Urothelium cell line (cell line): ENCODE data around the gene CDC123.
A peak's percentile ranks its signal among the peaks of the same experiment; 100 is the strongest.
"Not testable (repeated sequence)": the region's sequence is repeated elsewhere in the genome, so short reads cannot be mapped to it uniquely, and the experiment has no call there.

Source experiments
- DNase-seq: peaks from one replicate; pipeline ENCODE4 v3.0.0; 2011; ENCODE audit warnings: low spot score, mixed read lengths
- FAIRE-seq: peaks from 2 replicates; lab custom pipeline; 2011; peaks lifted over from hg19 to GRCh38; lab: Jason Lieb, UNC

Gene CDC123

DNA sequence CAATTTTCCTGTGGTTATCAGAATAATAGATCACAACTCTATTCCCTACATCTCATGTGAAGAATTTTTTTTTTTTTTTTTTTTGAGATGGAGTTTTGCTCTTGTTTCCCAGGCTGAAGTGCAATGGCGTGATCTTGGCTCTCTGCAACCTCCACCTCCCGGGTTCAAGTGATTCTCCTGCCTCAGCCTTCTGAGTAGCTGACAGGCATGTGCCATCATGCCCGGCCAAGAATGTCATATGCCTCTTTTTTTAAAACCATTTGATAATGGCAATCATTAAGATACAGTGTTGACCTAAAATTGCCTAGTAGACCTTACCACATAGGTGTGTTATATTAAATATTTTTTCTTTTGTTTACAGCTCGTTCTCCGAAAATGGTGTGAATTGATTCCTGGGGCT, 38.7 kb downstream of the CDC123 start:
- not testable (repeated sequence) for FAIRE-seq, DNase-seq

- FAIRE-seq = no peak
- DNase-seq = no peak
Measured at GRCh38 chr10:12235116-12235694, 39.2 kb downstream of the CDC123 start.

DNA sequence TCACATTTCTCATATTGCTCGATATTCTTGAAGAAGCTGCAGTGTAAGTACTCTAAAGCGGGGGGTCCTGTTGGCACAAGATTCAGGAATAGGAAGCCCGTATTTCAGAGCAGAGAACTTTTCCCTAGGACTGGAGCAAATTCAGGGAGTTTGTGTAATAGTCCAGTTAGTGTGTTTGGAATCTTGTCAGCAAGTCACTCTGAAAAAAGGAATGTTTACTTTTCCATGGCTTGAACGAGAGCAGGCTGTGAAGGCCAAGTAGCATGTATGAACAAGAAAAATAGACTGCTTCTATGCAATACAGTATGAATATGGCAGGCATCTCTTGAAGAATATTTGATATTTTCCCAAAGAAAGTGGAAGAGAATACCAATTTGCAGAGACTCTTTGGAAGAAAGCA, 39.8 kb downstream of the CDC123 start:
- FAIRE-seq (no peak), DNase-seq (no peak)

- FAIRE-seq (no peak), DNase-seq (no peak)
Measured at GRCh38 chr10:12237265-12238220, 41.6 kb downstream of the CDC123 start.

DNA sequence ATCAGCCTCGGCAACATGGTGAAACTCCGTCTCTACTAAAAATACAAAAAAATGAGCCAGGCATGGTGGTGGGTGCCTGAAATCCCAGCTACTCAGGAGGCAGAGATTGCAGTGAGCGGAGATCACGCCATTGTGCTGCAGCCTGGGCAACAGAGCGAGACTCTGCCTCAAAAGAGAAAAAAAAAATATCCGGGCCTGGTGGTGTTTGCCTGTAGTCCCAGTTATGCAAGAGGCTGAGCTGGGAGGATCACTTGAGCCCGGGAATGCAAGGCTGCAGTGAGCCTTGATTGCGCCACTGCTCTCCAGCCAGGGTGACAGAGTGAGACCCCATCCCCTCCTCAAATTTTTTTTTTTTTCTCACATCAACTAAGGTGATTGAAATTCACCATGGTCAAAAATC, 42.8 kb downstream of the CDC123 start:
- no peak for FAIRE-seq
- DNase-seq = no peak

- FAIRE-seq = no peak
- DNase-seq = no peak
Measured at GRCh38 chr10:12241810-12242529, 46.0 kb downstream of the CDC123 start.

DNA sequence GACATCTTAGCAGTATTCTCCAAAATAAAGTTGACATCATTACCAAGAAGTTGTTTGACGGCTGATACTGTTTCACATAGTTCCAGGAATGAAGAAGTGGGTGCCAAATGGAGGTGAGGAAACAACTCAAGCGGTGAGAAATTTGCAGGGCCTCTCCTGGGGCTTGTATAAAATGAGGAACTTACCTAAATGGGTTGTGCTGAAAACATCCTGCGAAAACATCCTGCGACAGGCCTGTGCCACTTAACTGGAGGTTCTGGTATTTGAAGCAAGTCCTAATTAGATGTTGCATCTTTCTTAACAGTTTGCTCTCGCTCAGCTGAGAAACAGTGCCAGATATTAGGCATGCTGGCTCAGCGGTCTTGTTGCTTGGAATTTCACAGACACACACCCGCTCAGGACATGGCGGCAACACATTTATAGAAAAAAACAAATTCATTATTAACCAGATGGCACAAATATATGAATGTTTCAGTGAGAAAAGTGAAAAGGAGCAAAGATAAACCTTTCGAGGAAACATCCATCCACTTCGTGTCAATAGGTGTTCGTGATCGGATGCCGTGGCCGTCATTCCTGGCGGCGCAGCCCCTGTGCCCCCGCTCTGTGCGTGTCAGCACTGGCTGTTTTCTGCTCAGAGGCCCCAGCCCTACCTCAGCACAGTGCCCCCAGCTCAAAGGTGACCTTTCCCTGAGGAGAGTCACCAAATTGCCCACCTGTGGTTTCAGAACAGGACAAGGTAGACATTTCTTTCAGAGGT, 48.1 kb downstream of the CDC123 start:
- DNase-seq = no peak
- no peak for FAIRE-seq

- DNase-seq (no peak), FAIRE-seq (no peak)
Measured at GRCh38 chr10:12250181-12250580, 54.2 kb downstream of the CDC123 start.

GRCh38 chr10:12250702-12251101, 54.7 kb downstream of the CDC123 start:
- FAIRE-seq, DNase-seq: not testable (repeated sequence)

DNA sequence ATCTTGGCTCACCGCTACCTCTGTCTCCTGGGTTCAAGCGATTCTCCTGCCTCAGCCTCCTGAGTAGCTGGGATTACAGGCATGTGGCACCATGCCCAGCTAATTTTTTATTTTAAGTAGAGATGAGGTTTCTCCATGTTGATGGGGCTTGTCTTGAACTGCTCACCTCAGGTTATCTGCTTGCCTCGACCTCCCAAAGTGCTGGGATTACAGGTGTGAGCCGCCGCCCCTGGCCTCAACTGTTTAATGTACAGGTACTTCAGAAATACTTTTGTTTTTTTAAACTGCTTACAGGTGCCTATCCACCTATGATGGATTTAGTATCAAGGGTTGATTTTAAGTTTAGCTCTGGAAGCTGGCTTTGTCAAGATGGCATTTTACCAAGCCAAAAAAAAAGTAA, 55.6 kb downstream of the CDC123 start:
- no peak for DNase-seq
- FAIRE-seq = no peak

- DNase-seq = peak; percentile 39
- FAIRE-seq = no peak
Measured at GRCh38 chr10:12252882-12253546, 57.0 kb downstream of the CDC123 start.

DNA sequence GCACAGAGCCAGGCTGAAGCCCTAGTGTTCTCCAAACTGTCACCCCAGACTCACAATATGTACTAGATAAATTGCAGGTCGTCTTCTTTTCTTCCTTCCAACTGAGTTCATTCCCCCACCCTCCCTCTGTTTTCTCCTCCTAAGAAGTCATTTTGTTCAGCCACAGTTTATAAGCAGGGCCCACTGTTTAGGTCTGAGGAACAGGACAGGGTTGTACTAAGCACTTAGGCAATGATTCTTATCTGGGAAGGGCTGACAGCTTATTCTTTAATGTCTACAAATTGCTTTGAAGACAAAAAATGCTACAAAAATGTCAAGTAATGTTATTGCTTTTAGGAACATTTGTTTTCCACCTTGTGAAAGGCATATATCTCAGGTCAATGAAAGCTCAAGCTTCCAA, 59.1 kb downstream of the CDC123 start:
- no peak for FAIRE-seq
- DNase-seq = no peak

- no peak for FAIRE-seq
- DNase-seq = no peak
Measured at GRCh38 chr10:12259988-12260387, 64.0 kb downstream of the CDC123 start.

- FAIRE-seq (no peak), DNase-seq (no peak)
Measured at GRCh38 chr10:12262278-12262981, 66.4 kb downstream of the CDC123 start.

GRCh38 chr10:12264204-12264940, 68.4 kb downstream of the CDC123 start:
- FAIRE-seq (no peak), DNase-seq (peak; percentile 89)

DNA sequence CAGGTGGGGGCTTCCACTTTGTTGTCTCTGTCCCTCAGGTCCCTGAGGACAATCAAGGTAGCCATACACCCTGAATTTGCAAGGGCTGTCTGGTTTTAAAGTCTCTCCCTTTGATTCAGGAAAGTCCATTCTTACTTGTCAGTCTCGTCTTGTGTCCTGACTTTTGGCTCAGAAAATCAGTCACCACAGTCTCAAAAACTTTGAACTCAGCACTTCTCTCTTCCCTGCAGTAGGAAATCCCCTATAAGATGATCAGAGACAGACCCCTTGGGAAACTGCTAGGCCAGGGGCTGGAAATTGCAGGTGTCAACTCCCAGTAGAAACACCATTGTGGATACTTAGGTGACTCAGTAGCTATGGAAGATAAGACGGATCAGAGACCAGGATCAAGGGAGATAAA, 73.1 kb downstream of the CDC123 start:
- no peak for FAIRE-seq
- DNase-seq = no peak

GRCh38 chr10:12271210-12271540, 75.2 kb downstream of the CDC123 start:
- FAIRE-seq = peak; percentile 77
- no peak for DNase-seq

DNA sequence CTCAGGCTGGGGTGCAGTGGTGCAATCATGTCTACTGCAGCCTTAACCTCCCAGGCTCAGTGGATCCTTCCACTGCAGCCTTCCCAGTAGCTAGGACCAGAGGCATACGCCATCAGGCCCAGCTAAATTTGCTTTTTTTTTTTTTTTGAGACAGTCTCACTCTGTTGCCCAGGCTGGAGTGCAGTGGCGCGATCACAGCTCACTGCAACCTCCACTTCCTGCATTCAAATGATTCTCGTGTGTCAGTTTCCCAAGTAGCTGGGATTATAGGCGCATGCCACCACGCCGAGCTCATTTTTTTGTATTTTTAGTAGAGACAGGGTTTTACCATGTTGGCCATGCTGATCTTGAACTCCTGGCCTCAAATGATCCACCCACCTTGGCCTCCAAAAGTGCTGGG, 81.9 kb downstream of the CDC123 start:
- FAIRE-seq = not testable (repeated sequence)

GRCh38 chr10:12279281-12279680, 83.3 kb downstream of the CDC123 start:
- DNase-seq = no peak
- no peak for FAIRE-seq

More for the DNA sequence above, 81.9 kb downstream of the CDC123 start:
- not testable (repeated sequence) for DNase-seq
